A549 (cell line): ENCODE measurements around the gene ETAA1.

Experiments
- CBX2 ChIP-seq: fragments of 200-600 bp; sonication (generic); IDR thresholded peaks from 2 replicates; pipeline ENCODE4 v1.6.1; 2016; ENCODE audit warnings: low read depth, mild to moderate bottlenecking, borderline replicate concordance
- CBX8 ChIP-seq: fragments of 200-600 bp; sonication (generic); IDR thresholded peaks from 2 replicates; pipeline ENCODE4 v1.6.1; 2016
- EP300 ChIP-seq, 2 experiments: fragments of >200 bp; sonication (Bioruptor Twin); formaldehyde crosslinking; IDR thresholded peaks; 2 replicates in 1 of 2; 3 replicates in 1 of 2; pipeline ENCODE4 v1.6.1; 2016 to 2017
- ESRRA ChIP-seq: fragments of 150-350 bp; IDR thresholded peaks from 2 replicates; pipeline ENCODE4 v1.6.1; 2014; ENCODE audit warnings: mild to moderate bottlenecking, low read length, borderline replicate concordance
- KDM1A ChIP-seq: fragments of 200-600 bp; sonication (generic); IDR thresholded peaks from 2 replicates; pipeline ENCODE4 v1.6.1; 2016; ENCODE audit warnings: low read depth, mild to moderate bottlenecking
- MYC ChIP-seq: IDR thresholded peaks from 2 replicates; pipeline ENCODE4 v1.6.1; 2012; ENCODE audit warnings: mild to moderate bottlenecking, inconsistent platforms, low read length, improper control_type of control experiment, borderline replicate concordance
- NFE2L2 ChIP-seq: fragments of 150-350 bp; conservative IDR thresholded peaks from 2 replicates; pipeline ENCODE4 v1.6.1; 2014; ENCODE audit warnings: low read length
- POLR2A ChIP-seq: IDR thresholded peaks from 2 replicates; pipeline ENCODE4 v1.6.1; 2012; ENCODE audit warnings: mild to moderate bottlenecking, low read length
- RAD21 ChIP-seq, 2 experiments: fragments of >200 bp in 1 of 2; sonication (Bioruptor Twin) in 1 of 2; formaldehyde crosslinking in 1 of 2; IDR thresholded peaks in 1 of 2; conservative IDR thresholded peaks in 1 of 2; 2 replicates in 1 of 2; 3 replicates in 1 of 2; pipeline ENCODE4 v1.6.1; 2012 to 2018; ENCODE audit warnings: inconsistent platforms in 1 of 2
- RCOR1 ChIP-seq: fragments of 150-350 bp; IDR thresholded peaks from 2 replicates; pipeline ENCODE4 v1.6.1; 2014; ENCODE audit warnings: antibody characterized with exemption, low read length, low read depth
- TF ChIP-seq, protein P1 (sequence below): fragments of >200 bp; sonication (Bioruptor Twin); formaldehyde crosslinking; IDR thresholded peaks from 3 replicates; pipeline ENCODE4 v1.5.1; 2016
- TF ChIP-seq, protein P2 (sequence below): IDR thresholded peaks from 2 replicates; pipeline ENCODE4 v1.6.1; 2012

DNA sequence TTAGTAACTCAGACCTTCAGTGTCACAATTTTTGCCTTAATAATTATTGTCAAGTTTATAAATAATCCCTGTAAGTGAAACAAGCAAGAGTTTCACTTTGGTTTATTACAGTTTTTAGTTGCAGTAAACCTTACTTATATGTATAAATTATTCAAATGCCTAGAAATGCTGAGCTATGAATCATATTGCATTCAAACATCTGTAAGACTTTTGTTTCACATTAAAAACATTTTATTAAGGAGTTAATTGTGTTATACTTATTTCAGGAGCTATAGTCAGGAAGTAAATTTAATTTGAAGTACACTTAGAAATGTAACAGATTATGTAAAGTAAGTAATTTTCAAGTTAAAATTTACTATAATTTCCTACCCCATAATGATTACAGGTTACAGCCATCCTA, 3.9 kb upstream of the ETAA1 start:
- TF ChIP-seq, protein P1, sequence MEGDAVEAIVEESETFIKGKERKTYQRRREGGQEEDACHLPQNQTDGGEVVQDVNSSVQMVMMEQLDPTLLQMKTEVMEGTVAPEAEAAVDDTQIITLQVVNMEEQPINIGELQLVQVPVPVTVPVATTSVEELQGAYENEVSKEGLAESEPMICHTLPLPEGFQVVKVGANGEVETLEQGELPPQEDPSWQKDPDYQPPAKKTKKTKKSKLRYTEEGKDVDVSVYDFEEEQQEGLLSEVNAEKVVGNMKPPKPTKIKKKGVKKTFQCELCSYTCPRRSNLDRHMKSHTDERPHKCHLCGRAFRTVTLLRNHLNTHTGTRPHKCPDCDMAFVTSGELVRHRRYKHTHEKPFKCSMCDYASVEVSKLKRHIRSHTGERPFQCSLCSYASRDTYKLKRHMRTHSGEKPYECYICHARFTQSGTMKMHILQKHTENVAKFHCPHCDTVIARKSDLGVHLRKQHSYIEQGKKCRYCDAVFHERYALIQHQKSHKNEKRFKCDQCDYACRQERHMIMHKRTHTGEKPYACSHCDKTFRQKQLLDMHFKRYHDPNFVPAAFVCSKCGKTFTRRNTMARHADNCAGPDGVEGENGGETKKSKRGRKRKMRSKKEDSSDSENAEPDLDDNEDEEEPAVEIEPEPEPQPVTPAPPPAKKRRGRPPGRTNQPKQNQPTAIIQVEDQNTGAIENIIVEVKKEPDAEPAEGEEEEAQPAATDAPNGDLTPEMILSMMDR, result no peak
- TF ChIP-seq CBX2 (no peak), EP300 (IDR thresholded peaks at IDR 0.05) (no peak), ESRRA (no peak), POLR2A (no peak), RAD21 (conservative IDR thresholded peaks at IDR 0.05 in 1 of 2, IDR thresholded peaks at IDR 0.05 in 1 of 2) (no peak), KDM1A (no peak), NFE2L2 (no peak), CBX8 (no peak), RCOR1 (no peak), MYC (no peak)
- TF ChIP-seq, protein P2, sequence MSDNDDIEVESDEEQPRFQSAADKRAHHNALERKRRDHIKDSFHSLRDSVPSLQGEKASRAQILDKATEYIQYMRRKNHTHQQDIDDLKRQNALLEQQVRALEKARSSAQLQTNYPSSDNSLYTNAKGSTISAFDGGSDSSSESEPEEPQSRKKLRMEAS, result no peak
